ENCODE measurements around the gene TUSC2. TPM values are rescaled to one million over a fixed set of nuclear protein-coding genes. Genes with fewer than 3 reads are reported as not detected.

TUSC2 gene
- total and polyA plus RNA-seq, 2 of the 13 experiments (the other 11 are each of a cell fraction or from before 2014, with no cell fraction given), result 36.7 to 39.1 TPM

- TF ChIP-seq, protein P1, sequence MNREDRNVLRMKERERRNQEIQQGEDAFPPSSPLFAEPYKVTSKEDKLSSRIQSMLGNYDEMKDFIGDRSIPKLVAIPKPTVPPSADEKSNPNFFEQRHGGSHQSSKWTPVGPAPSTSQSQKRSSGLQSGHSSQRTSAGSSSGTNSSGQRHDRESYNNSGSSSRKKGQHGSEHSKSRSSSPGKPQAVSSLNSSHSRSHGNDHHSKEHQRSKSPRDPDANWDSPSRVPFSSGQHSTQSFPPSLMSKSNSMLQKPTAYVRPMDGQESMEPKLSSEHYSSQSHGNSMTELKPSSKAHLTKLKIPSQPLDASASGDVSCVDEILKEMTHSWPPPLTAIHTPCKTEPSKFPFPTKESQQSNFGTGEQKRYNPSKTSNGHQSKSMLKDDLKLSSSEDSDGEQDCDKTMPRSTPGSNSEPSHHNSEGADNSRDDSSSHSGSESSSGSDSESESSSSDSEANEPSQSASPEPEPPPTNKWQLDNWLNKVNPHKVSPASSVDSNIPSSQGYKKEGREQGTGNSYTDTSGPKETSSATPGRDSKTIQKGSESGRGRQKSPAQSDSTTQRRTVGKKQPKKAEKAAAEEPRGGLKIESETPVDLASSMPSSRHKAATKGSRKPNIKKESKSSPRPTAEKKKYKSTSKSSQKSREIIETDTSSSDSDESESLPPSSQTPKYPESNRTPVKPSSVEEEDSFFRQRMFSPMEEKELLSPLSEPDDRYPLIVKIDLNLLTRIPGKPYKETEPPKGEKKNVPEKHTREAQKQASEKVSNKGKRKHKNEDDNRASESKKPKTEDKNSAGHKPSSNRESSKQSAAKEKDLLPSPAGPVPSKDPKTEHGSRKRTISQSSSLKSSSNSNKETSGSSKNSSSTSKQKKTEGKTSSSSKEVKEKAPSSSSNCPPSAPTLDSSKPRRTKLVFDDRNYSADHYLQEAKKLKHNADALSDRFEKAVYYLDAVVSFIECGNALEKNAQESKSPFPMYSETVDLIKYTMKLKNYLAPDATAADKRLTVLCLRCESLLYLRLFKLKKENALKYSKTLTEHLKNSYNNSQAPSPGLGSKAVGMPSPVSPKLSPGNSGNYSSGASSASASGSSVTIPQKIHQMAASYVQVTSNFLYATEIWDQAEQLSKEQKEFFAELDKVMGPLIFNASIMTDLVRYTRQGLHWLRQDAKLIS (CRISPR knock-in tag; IDR thresholded peaks at IDR 0.05), result 0 out of 2 replicates have a peak, but pooled peaks have one; percentile 63
- TF ChIP-seq CSRNP2 (CRISPR knock-in tag; conservative IDR thresholded peaks at IDR 0.05; ENCODE audit: low read depth) (no peak), TARDBP (CRISPR knock-in tag; IDR thresholded peaks at IDR 0.05) (peak; percentile 82), ZBTB42 (CRISPR knock-in tag; IDR thresholded peaks at IDR 0.05) (peak; percentile 53; the same call in 1 of the 2 replicates), NFIC (IDR thresholded peaks at IDR 0.05; ENCODE audit: low read length) (no peak), ZNF674 (CRISPR knock-in tag; IDR thresholded peaks at IDR 0.05; ENCODE audit: low read depth) (no peak; the same call in 1 of the 2 replicates), ZBTB25 (CRISPR knock-in tag; IDR thresholded peaks at IDR 0.05) (peak; percentile 88), CBX2 (IDR thresholded peaks at IDR 0.05; ENCODE audit: low read depth, low read length) (no peak), CBX2 (CRISPR knock-in tag; IDR thresholded peaks at IDR 0.05; ENCODE audit: low read depth) (no peak), ONECUT2 (CRISPR knock-in tag; IDR thresholded peaks at IDR 0.05) (no peak), ARNT (IDR thresholded peaks at IDR 0.05) (no peak), ZNF678 (CRISPR knock-in tag; IDR thresholded peaks at IDR 0.05) (peak; percentile 77; the same call in 1 of the 2 replicates), ZNF329 (CRISPR knock-in tag; IDR thresholded peaks at IDR 0.05; ENCODE audit: low read depth) (peak; percentile 75; the same call in 1 of the 2 replicates), HMGXB4 (CRISPR knock-in tag; IDR thresholded peaks at IDR 0.05; ENCODE audit: borderline replicate concordance in 1 of 2, low read depth in 1 of 2) (peak; percentile 54 to 79; a peak in 3 of 4 replicates), ZNF589 (CRISPR knock-in tag; conservative IDR thresholded peaks at IDR 0.05) (no peak), SUZ12 (IDR thresholded peaks at IDR 0.05; ENCODE audit: low read depth, low read length) (peak; percentile 100), MLXIP (CRISPR knock-in tag; IDR thresholded peaks at IDR 0.05; ENCODE audit: borderline replicate concordance) (no peak)
Observed at GRCh38 chr3:50358911-50359759, 31.1 kb upstream of the TUSC2 start, which contains the start of gene TMEM115 (continued).

Measured in HepG2 (cell line).